ENCODE results near the gene FAM193B.

- TF ChIP-seq CTCF (conservative IDR thresholded peaks at IDR 0.05; ENCODE audit: low read depth, low read length) (no peak), EZH2 (IDR thresholded peaks at IDR 0.05; ENCODE audit: low read length, unreplicated experiment) (no peak), EZH2phosphoT487 (IDR thresholded peaks at IDR 0.05; ENCODE audit: borderline replicate concordance, low read length) (no peak)
Observed at GRCh38 chr5:177548495-177548894, 5.9 kb downstream of the FAM193B start.

All from PC-3 (cell line).